GM15510 (cell line): ENCODE measurements around the gene AFG3L2.

Experiments used
- POLR2A ChIP-seq: IDR thresholded peaks from 3 replicates; pipeline ENCODE4 v1.6.1; 2011; ENCODE audit warnings: borderline replicate concordance; ENCODE audit not compliant: insufficient read length; ENCODE audit errors: extremely low read depth

The AFG3L2 gene

DNA sequence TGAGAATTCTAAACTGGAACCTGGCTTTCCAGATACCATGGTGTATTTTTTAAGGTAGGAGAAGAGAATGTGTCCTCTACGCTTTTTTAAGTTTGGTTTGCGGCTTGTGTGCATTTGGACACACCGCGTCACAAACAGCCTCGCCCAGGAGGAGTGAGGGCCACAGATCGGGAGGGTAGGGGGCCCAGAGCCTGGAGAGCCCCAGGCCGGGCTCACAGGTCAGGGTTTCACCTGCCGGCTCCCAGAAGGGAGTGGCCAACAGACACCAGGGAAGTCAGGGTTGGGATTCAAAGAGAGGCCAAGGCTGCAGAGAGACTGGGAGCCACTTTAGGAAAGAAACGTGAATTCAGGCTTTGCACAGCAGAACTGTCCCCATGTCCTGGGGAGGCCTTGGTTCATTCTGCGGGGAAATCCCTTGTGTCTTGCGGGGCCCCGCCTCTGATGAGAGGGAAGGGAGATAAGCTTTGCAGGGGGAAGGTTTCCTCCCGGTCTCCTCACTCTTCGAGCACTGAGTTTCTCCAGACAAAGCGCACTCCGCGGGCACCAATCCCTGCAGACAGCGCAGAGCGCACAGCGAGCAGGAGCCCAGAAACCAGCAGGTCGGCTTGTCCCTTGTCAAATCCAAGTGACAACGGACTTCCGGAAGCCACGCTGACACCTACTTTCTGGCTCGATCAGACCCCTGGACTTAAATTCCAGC lies 70.9 kb downstream of the AFG3L2 start:
- TF ChIP-seq POLR2A: no peak

DNA sequence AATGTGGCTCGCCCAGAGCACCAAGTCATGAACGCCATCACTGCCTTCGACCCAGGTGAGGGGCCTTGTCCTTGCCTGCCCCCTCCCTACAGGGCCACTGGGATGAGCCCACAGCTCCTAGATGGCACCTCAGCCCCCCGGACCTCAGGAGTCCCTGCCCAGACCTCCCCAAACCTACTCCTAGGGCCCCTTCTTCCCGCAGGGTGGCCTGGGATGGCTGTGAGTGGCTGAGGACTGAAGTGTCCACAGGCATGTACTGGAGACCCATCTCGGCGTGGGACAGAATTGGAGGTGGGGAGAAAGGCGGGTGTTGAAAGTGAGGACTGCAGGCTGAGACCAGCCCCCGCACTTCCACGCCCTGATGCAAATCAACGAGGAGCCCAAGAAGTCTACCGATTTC lies 71.8 kb downstream of the AFG3L2 start:
- no peak for TF ChIP-seq POLR2A

DNA sequence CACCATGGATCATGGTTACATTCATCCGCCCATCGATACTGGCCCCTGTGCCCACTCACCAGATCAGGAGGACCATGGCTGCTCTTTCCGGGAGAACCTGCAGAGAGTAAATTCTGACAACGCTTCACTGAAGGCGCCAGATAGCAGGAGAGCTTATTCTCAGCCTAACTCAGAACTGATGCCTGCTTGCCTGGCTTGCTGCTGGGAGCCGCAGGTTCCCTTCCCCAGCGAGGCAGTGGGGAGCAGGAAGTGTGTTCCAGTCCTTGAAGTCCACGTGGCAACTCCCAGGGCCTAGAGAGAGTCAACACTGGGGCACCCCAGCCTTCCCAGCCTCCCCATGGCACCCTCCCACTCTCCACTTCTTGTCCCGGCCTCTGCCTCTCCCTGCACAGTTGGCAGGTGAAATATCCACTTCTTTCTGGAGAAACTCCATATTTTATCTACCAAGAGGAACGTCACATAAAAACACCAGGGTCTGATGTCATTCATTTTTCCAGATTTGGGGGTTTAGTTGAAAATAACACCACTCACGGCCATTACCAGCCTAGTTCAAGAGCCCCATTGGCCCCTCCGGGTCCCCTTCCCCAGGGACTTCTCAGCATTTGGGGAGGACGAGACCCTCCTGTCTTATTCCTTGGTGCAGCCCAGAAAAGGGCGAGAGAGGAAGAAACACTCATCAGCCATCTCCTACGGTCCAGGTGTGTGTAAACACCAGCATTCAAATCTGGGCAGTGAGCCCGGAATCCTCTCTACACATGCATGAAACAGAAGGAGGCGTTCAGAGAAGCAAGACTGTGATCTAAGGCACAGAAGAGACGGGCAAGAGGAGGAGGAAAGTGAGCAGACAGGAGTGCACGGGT lies 72.4 kb downstream of the AFG3L2 start:
- TF ChIP-seq POLR2A: no peak

DNA sequence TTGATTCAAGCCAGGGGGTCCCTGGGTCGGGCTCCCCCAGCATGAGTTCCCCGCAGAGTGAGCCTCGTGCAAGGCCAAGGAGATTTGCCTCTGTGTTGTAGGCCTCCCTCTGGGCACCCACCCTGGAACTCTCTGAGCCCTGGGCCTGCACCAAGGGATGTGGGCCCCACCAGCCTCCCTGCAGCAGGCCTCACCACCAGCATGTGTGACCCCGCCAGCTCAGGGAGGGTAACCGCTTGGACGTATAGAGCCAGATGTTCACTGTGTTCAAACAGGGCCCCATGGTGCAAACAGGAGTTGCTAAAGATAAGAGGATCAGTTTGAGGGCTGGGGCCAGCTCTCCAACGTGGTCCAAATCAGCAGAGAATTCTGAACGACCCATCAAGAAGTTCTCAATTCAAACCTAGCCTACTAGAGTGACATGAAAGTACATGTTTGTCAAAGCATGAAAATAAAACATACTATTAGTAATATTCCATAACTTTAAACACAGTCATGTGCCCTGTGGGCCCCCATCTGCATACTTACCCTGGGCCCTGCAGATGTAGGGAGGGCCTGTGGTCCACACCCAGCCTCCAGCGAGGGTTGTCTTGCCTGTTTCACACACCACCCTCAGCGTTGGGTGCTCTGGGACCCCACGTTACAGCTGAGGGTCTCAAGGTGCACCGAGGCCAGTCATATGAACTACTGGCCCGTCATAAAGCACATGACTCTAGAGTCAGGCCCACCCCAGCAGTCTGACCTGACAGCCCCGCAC lies 74.5 kb downstream of the AFG3L2 start:
- no peak for TF ChIP-seq POLR2A

DNA sequence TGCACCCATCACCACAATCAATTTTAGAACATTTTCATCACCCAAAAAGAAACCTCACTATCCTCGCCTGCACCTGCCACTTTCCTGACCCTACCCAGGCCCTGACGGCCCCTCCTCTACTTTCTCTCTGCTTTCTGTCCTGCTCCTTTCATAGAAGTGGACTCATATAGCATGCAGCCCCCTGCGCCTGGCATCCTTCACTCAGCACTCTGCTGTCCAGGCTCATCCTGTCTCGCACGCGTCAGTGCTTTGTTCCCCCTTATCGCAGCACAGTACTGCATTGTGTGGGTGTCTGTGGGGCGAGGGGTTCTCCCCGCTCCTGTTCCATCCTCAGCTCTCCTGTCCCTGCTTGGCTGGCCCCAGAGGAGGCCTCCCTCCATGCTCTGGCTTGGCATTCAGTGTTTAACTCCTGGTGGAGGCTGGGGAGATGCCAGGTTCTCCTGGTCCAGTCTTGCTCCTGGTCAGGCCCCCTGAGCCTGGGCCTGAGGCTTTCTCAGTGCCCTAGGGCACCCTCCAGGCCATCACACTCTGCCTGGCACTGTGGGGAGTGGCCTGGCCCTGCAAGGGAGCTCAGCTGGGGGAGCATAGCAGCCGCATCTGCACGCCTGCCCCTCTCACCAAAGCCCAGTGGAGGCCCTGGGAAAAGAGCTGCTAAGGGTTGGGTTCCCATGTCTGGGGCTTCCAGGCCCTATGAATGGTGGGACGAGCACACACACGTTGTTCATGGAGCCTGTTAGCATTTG lies 75.6 kb downstream of the AFG3L2 start:
- TF ChIP-seq POLR2A: no peak

DNA sequence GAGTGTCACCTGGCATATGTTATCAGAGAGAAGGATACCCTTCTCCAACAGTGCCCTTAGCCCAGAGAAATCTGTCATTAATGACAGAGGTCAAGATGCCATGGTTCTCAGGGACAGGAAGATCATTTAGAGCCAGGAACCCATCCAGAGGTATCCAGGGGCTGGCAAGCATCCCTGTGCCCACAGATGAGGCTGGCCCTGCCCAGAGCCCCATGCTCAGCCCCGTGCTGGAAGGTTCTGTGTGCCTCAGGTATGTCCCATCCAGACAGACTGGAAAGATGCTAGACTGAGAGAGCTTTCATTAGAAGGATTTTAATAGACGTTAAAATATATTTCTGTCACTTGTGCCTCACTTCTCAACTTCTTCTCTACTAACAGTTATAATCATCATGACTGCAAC lies 77.2 kb downstream of the AFG3L2 start:
- TF ChIP-seq POLR2A: no peak

DNA sequence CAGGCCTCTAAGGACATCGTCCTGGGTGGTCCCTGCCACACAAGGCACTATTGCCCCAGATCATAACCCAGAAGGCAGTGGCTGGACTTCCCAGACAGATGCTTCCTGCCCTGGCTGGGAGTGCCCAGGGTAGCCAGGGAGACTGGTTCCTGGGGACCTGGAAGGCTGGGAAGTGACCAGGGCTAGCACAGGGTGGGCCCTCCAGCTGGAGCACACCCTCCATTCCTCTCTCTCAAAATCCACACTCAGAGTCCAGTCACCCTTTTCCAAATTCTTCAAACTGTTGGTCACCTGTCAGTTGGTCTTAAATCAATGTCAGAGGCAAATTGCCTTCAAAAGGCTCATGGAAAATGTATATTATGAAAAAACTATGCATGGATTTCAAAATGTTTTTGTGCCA lies 80.6 kb downstream of the AFG3L2 start:
- TF ChIP-seq POLR2A: no peak

DNA sequence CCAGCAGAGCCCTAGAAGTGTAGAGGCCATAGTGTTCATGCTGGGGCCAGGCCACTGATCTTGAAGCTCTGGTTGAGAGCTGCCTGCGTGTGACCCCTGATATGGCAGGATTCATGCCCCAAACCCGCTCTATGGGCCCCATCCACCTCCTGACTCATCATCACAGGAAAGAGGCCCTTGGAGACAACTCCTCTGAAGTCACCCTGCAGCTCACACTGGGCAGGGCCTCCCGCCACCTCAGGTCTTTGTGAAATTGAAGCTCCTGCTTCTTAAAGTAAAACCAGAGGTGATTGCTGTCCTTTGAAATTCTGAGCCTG lies 81.0 kb downstream of the AFG3L2 start:
- TF ChIP-seq POLR2A: no peak

DNA sequence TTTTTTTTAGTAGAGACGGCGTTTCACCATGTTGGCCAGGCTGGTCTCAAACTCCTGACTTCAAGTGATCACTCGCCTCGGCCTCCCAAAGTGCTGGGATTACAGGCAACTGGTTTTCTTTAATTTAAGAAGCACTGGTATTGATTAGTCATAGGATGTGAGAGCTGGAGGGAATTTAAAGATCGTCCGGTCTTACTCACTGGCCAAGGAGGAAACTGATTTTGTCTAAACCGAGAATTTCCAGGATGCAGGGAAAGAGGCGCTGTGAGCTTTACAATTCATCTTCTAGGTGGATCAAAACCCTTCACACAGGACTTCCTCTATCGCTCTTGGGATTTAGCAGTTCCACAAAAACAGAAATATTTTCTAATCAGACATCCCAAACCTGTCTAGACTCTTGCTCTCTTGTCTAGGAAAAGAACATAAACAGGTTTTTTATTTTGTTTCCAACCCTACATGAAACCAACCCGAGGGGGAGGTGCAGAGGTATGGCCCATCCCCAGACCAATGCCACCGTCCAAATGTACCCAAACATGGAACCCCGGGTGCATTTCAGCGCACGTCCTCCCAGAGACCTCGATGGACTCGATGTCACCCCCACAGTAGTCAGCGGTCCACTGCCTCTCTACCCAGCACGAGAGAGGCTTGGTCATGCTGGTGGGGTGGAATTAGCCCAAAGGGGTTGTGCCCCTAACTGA lies 81.5 kb downstream of the AFG3L2 start:
- no peak for TF ChIP-seq POLR2A

DNA sequence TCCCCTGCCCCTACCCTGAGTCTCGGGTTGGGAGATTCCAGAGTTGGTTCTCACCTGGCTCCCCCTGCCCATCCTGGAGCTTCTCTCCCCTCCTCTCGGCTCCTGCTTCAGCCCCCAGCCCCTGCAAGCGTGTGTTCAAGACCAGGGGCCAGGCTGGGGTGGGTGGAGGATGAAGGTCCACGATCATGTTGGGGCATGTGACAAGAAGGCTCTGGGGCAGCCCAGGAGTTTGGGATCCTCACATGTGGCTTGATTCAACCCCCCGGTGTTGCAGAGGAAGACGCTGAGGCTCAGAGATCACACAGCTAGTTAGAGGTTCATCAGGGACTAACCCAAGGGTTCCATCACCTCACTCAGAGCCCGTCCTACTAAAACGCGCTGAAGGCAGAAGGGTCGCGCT lies 83.2 kb downstream of the AFG3L2 start:
- TF ChIP-seq POLR2A: no peak

DNA sequence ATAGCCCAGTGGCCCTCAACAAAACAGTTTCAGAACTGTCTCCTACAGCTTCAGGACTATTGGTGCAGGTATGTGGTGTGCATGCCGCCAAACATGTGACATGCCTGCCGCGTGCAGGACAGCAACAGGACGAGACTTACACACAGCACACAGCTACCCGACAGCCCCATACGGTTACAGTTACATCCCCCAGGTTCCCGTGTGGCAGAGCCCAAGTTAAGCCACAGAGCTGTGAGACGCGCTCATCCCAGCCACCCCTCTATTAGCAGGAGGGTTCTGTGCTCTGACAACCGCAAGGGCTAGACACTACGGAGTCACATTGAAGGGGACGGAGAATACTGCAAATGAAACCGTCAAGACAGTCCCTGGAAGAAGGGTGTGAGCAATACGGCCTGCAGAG lies 85.3 kb downstream of the AFG3L2 start:
- no peak for TF ChIP-seq POLR2A

DNA sequence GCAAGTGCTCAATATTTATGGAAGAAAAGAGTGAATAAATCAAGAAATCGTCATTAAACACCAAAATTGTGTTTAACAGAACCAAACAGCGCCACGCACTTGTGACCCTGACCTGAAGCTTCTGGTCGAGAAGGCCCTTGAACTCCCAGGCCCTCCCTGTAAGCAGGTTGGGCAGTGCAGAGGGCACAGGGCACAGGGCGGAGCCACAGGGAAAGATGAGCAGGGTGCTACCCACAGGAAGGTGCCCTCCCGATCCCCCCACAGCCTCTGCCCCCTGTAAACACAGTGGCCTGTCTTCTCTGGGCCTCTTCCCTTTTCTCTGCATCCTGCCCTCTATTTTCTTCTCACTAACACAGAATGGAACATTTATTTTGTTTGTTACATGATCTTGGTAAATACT lies 85.9 kb downstream of the AFG3L2 start:
- no peak for TF ChIP-seq POLR2A

DNA sequence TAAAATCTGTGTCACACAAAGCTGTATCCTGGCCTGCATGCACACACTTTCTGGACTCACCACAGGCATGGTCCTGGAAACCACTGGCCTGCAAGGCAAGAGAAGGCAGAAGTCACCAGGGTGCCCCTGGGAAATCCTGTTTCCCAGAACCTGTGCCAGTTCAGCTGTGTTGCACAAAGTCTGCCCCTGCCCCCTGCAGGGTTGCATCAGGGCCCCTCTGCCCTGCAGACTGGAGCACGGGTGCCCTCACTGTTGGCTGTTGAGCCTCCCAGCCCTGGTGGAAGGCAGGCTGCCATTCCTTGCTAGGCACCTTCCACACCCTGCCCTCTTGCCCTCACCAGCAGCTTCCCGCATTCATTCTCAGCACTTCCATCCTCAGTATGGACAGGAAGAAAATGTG lies 86.9 kb downstream of the AFG3L2 start:
- no peak for TF ChIP-seq POLR2A

DNA sequence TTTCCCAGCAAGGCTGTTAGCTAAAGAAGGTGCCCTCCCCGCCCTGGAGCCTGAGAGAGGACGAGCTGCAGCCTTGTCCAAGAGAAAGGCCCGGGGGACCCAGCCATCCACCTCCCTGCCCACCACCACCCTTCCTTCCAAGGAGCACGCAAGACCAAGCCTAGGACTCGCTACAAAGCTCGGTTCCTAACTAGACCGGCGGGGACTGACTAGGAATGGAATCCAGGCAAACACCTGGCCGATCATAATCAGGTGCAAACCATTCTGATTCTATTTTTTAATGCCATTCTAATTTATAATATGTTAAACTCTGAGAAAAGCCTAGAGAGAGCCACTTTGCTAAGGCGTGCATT lies 88.6 kb downstream of the AFG3L2 start:
- no peak for TF ChIP-seq POLR2A
